Gastroesophageal sphincter (tissue), 4 donors: ENCODE data around the gene CBLIF. TPM values are rescaled to one million over a fixed set of nuclear protein-coding genes. Genes with fewer than 3 reads are reported as not detected.
A peak's percentile ranks its signal among the peaks of the same experiment; 100 is the strongest.

Source experiments
- ATAC-seq: fragments of 150-250 bp; one replicate; pipeline ENCODE4 v1.9.1; 2016; ENCODE audit warnings: mild to moderate bottlenecking, moderate library complexity
- H3K27ac ChIP-seq, 4 donors: fragments of 200-600 bp; sonication (generic) in 3 of 4; 1 replicate in 3 of 4; 2 replicates in 1 of 4; pipeline ENCODE4 v1.5.1; 2016 to 2019
- H3K27me3 ChIP-seq: fragments of 200-600 bp; sonication (generic); one replicate; pipeline ENCODE4 v1.5.1; 2019
- H3K36me3 ChIP-seq, 2 donors: fragments of 200-600 bp; sonication (generic); one replicate each; pipeline ENCODE4 v1.5.1; 2019; ENCODE audit warnings: control low read depth in 1 of 2
- H3K4me1 ChIP-seq, 3 donors: fragments of 200-600 bp; sonication (generic); 1 replicate in 2 of 3; 2 replicates in 1 of 3; pipeline ENCODE4 v1.5.1; 2016 to 2019; ENCODE audit warnings: control low read depth in 2 of 3
- H3K4me3 ChIP-seq, 2 donors: fragments of 200-600 bp; sonication (generic); one replicate each; pipeline ENCODE4 v1.5.1; 2019; ENCODE audit warnings: mild to moderate bottlenecking in 1 of 2, moderate library complexity in 1 of 2
- H3K9me3 ChIP-seq, 3 donors: fragments of 200-600 bp; sonication (generic); one replicate each; pipeline ENCODE4 v1.5.1; 2017 to 2019; ENCODE audit warnings: control low read depth in 2 of 3
- CTCF ChIP-seq, 4 experiments: fragments of 200-600 bp in 2 of 4; fragments of 450-650 bp in 2 of 4; sonication (generic) in 1 of 4; IDR thresholded peaks; one replicate each; pipeline ENCODE4 v1.5.1; 2017 to 2019; ENCODE audit warnings: antibody characterized with exemption in 4 of 4, mild to moderate bottlenecking in 2 of 4, moderate library complexity in 2 of 4
- EP300 ChIP-seq: sonication (generic); formaldehyde crosslinking; IDR thresholded peaks from one replicate; pipeline ENCODE4 v1.6.1; 2017; ENCODE audit warnings: antibody characterized with exemption, mild to moderate bottlenecking
- POLR2A ChIP-seq, 2 donors: fragments of 450-650 bp; IDR thresholded peaks; one replicate each; pipeline ENCODE4 v1.6.1; 2017; ENCODE audit warnings: antibody characterized with exemption in 2 of 2, mild to moderate bottlenecking in 2 of 2, moderate library complexity in 1 of 2
- POLR2AphosphoS5 ChIP-seq: sonication (generic); formaldehyde crosslinking; IDR thresholded peaks from one replicate; pipeline ENCODE4 v1.6.1; 2017; ENCODE audit warnings: antibody characterized with exemption
- WGBS, 2 donors: methylation state at CpG; one replicate each; pipeline ENCODE4 v1.1.5; 2018; ENCODE audit warnings: low coverage in 1 of 2; 5-methylcytosine and 5-hydroxymethylcytosine counted together
- total RNA-seq, 4 donors: library from RNA; depleted of rRNA; stranded (reverse); fragments of >200 nt; gene quantifications; one replicate each; pipeline ENCODE4 v1.1.0, GENCODE V29; 2016

The CBLIF gene
- total RNA-seq, 4 donors from 2014 or later = not detected

- Histone ChIP-seq H3K9me3 (no peaks in the 10 kb centered on the region), H3K27ac (peak within 1 kb of the TSS; percentile 52 to 87 (median 84)), H3K36me3 (peaks cover 0 to 37% of the 10 kb centered on the region in 2 donors), H3K4me3 (peak within 1 kb of the TSS; percentile 76 to 94), H3K27me3 (peaks cover 22% of the 10 kb centered on the region), H3K4me1 (peaks cover 0 to 16% (median 6%) of the 10 kb centered on the region in 3 donors)
- WGBS, 2 donors = 0% methylated on average over 3 to 5 of the region's 54 CpGs
- TF ChIP-seq POLR2A (IDR thresholded peaks at IDR 0.05) (no peak), POLR2AphosphoS5 (peak; percentile 63), CTCF (IDR thresholded peaks at IDR 0.05) (peak in 1 of 4 experiments; percentile 42)
- peak; percentile 97 for ATAC-seq
Measured at GRCh38 chr11:59810189-59810910, 34.9 kb downstream of the CBLIF start, which contains the start of gene MRPL16. Gene MRPL16 (minus strand): TSS chr11:59810778. CDS start chr11:59810658, 120 bp downstream.

- no peak overlapping the region for H3K27ac ChIP-seq
- peaks cover 0 to 19% (median 6%) of the 10 kb centered on the region in 3 donors for H3K4me1 ChIP-seq
- 63 to 67% methylated on average over 1 of the region's 1 CpG for WGBS, 2 donors
- H3K9me3 ChIP-seq = no peaks in the 10 kb centered on the region
- peaks cover 4% of the 10 kb centered on the region for H3K27me3 ChIP-seq
- peaks cover 0 to 61% of the 10 kb centered on the region in 2 donors for H3K36me3 ChIP-seq
- no peak overlapping the region for H3K4me3 ChIP-seq
- ATAC-seq = no peak
- TF ChIP-seq EP300 = no peak
- no peak for TF ChIP-seq CTCF (IDR thresholded peaks at IDR 0.05)
- no peak for TF ChIP-seq POLR2A (IDR thresholded peaks at IDR 0.05)
- TF ChIP-seq POLR2AphosphoS5 = no peak
Measured at GRCh38 chr11:59807047-59807610, 38.2 kb downstream of the CBLIF start.

GRCh38 chr11:59804061-59804460, 41.2 kb downstream of the CBLIF start:
- TF ChIP-seq EP300 (no peak), POLR2AphosphoS5 (no peak), POLR2A (IDR thresholded peaks at IDR 0.05) (no peak), CTCF (IDR thresholded peaks at IDR 0.05) (no peak)
- peaks cover 0 to 75% of the 10 kb centered on the region in 2 donors for H3K36me3 ChIP-seq
- no peak overlapping the region for H3K4me3 ChIP-seq
- no peaks in the 10 kb centered on the region for H3K9me3 ChIP-seq
- no peak overlapping the region for H3K27ac ChIP-seq
- no peak for ATAC-seq
- WGBS, 2 donors = 76 to 80% methylated on average over 1 to 2 of the region's 2 CpGs
- H3K4me1 ChIP-seq = peaks cover 0 to 6% (median 0%) of the 10 kb centered on the region in 3 donors
- no peaks in the 10 kb centered on the region for H3K27me3 ChIP-seq

- no peaks in the 10 kb centered on the region for H3K27me3 ChIP-seq
- H3K9me3 ChIP-seq = no peaks in the 10 kb centered on the region
- peaks cover 0 to 75% of the 10 kb centered on the region in 2 donors for H3K36me3 ChIP-seq
- WGBS, 2 donors = 33 to 48% methylated on average over 3 to 4 of the region's 4 CpGs
- no peak overlapping the region for H3K4me3 ChIP-seq
- peak overlapping the region in 1 of 4 donors; percentile 44 for H3K27ac ChIP-seq
- peak; percentile 72 for ATAC-seq
- H3K4me1 ChIP-seq = peaks cover 0 to 6% (median 0%) of the 10 kb centered on the region in 3 donors
- TF ChIP-seq POLR2AphosphoS5 (no peak), EP300 (no peak), POLR2A (IDR thresholded peaks at IDR 0.05) (no peak), CTCF (IDR thresholded peaks at IDR 0.05) (peak; percentile 38 to 77 (median 68))
Measured at GRCh38 chr11:59802639-59803176, 42.6 kb downstream of the CBLIF start.
